NCI-H526 treated with DMSO at 0.1 percent for 48 hours (cell line): ENCODE measurements around the gene MTMR12.

ENCODE experiments used
- DNase-seq: peaks from one replicate; lab custom pipeline; 2025; lab: John Stamatoyannopoulos, UW

MTMR12 gene

DNA sequence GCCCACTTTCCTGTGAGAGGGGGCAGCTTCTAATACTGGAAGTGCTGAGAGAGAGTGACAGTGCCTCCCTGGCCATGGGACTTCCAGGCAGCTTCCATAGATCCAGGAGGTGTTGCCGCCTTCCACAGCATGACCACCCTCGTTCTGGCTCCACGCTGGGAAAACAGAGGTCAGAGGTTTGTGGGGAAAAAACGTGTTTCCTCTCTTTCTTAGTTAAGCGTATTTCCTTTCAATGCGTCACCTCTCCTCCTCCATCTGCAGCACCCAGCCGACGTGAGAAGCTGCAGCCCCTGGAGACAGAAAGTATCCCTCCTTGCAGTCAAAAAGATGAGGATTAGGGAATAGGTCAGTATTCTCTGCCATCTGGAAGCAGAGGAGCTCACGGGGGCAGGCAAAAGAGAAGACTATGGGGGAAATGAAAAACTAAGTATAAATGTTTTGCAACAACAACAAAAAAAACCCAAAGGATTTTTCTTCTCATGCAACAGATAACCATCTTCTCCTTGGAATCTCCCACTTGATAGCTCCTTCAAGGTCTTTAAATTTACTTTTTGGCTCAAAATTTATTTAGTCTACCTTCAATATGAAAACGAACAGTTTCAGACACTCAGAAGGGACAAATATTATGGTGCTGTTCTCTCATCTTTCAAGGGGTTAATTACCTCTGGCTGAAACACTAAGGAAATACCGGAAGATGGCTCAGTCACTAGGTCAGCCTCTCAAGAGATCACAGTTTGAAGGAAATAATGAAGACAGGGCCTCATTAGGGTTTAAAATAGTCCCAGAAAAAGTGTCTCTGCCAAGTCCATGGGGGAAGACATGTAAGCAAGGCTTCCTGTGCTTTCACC lies 38.0 kb downstream of the MTMR12 start:
- DNase-seq: no peak

DNA sequence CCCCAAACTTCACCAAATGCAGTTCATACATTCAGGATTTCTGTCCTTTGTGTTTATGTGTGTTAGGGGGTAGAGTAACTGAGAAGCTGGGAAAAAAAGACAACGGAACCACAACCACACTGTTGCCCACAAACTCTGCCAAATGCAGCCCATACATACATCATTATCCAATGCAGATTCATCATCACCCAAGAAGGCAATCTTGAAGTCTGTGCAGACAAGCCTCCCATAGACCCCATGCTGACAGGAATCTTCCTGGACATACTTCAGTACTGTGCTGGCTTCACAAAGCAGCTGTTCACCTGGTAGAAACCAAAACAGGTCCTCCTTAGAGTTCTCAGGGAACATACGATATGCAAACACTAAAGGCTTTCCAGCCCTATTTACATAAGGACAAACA lies 38.9 kb downstream of the MTMR12 start:
- peak; percentile 89 for DNase-seq

DNA sequence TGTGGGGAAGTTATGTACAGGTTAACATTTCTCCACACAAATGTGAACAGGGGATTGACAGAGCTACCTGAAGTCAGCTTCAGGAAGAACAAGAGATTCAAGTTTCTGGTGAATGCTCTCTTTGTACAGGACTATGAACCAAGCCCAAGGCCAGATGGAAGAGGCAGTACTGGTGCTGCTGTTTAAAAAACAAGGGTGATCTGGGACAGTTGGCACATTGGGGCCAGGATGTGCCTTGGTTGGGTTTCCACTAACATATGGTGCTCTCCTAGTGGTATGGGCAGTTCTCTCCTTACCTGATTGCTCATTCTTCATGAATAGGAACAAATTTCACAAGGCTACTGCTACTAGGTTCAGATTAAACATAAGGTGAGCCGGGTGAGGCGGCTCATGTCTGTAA lies 40.0 kb downstream of the MTMR12 start:
- no peak for DNase-seq

DNA sequence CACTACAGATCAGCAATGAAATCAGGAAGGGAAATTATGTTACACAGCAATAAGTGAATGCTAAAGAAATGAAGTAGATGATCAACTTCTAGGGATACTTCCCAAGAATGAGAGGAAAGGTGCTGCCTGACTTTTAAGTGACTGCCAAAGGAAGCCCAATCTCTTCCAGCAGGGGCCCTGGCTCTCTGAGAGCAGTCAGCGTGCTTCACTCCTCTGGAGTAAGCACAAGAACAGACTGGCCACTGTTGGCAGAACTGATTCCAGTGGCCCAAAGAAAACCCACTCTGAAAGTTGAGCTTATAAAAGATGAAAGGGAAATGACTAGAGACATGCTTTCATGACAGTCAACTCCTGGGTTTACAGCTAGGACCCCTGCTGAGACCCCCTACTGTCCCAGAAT lies 41.8 kb downstream of the MTMR12 start:
- DNase-seq: no peak

DNA sequence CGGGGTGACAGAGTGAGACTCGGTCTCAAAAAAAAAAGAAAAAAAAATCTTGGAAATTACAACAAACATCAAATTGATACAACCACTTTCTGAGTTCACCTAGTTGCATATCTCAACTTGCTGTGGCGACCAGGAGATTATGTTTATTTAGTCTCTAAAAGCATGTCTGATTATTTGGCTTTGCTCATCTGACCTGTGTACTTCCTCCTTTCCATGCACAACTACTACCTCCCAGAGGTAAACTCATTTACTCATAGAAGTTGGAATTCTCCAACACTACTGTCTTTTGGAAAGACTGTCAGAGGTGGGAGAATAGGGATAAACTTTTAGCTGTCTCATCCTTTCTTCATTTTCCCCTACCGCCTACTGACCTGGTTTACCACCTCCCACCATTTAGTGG lies 42.6 kb downstream of the MTMR12 start:
- DNase-seq: no peak

DNA sequence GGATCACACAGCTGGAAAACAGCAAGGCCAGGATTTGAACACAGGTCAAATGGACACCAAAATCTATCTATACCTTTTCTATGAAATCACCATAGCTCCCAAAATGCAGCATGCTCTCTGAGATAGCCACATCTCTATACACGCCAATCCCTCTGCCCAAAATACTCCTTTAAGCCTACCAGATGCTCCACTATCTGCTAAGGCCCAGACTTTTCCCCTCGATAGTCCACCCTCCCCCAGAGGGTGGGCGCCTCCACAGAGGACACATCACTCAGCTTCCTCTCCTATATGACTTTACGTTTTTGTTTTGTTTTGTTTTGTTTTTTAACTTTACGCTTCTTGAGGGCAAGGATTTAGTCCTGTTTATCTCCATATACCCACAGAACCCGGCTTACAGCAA lies 46.8 kb downstream of the MTMR12 start:
- DNase-seq: no peak

DNA sequence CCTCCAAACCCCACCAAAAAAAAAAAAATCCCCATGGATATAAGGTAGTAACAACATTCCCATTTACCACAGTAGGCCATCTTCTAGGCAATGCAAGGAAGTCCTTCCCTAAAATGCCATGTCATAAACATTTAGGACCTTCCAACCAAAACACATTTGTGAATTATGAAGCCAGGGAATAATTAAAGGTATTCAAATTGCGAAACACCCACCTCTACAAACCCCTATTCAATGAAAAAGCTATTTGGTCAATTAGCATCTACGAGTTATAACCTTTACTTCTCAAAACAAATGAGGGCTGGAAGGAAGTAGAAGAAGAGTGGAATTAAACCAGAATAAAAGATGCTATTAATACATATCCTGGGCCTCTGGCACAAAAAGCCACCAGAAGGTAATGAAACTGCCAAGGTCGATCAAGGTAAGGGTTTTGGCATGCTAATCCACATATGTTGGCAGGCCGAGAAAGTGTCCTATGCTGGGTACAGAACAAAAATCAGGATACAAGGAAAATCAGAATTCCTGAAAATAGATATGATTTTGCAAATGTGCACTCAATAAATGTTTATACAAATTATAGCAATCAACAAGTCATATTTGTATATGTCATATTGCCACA lies 47.7 kb downstream of the MTMR12 start:
- DNase-seq: no peak

DNA sequence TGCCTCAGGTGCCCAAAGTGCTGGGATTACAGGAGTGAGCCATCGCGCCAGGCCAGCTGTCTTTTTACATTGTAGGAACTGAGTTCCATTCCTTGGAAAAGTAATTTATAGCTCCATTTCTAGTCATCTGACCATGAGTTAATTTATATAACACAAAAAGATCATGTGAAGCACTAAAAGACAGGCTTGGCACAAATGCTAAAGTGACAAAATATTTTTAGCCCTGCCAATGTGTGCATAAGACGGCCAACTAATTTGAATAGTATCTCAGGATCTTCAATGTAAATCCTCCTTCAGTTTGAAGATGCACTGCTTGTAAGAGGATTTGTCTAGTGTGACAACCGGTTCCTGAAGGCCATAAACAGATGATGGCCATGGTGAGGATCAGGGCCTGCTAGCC lies 49.1 kb downstream of the MTMR12 start:
- DNase-seq: no peak

DNA sequence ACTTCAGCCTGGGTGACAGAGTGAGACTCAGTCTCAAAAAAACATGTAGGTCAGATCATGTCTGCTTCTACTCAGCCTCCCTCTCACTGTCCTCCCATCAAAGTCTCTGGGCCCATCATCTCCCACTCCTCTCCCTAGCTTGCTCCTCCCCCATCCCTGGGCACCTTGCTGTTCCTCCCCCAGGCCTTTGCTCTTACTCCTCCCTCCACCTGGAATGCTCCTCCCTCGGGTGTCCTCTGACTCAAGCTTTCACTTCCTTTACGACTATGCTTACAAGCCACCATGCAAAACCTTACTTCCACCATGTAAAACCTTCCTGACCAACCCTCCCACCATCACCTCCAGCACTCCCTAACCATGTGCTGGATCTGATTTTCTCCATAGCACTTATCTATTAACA lies 51.5 kb downstream of the MTMR12 start:
- no peak for DNase-seq

DNA sequence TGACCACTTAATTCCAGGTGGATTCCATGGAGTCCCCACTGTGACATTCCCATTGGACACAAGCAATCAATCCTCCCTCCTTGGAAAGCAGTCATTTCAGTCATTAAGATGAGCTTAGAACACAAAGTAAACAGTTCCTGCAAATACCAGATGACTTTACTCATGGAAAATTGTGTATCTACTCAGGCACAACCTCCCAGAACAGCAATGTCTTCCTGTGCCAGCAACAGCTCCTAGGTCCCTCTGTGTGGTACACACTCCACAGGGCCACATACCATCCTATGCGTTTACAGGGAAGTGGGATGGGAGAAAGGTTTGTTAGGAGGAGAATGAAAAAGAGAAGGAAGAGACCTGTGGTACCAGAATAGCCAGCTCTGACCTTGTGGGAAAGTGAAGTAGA lies 53.7 kb downstream of the MTMR12 start:
- DNase-seq: no peak

DNA sequence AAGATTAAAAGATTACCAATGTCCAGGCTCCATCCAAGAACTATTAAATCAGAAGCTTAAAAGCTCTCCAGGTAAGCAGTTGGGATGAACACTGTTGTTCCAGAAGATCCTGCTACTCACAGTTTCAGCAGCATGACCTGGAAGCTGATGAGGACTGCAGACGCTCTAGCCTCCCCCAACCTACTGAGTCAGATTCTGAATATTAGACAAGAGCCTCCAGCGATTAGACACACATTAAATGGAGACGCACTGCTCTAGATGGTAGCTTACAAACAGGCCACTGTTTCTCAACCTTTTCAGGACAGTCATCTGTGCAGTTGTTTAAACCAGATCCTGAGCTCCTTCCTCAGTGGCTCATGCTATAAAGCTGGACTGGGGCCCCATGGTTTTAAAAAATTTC lies 54.3 kb downstream of the MTMR12 start:
- DNase-seq: peak; percentile 14

DNA sequence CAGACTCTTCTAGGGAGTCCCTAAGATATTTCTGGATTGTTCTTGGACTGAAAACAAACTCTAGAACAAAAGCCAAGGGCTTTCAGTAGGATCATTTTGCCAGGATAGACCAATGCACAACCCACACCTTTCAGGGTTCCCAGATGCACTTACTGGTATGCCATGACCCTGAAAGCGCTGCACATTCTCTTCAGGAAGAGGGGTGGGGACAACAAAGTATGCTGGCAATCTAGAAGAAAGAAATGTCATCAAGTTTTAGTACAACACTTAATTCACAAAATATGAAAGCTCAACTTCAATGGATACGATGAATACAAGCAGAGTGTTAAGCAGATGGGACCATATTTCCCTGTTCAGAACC lies 57.2 kb downstream of the MTMR12 start:
- DNase-seq: no peak

DNA sequence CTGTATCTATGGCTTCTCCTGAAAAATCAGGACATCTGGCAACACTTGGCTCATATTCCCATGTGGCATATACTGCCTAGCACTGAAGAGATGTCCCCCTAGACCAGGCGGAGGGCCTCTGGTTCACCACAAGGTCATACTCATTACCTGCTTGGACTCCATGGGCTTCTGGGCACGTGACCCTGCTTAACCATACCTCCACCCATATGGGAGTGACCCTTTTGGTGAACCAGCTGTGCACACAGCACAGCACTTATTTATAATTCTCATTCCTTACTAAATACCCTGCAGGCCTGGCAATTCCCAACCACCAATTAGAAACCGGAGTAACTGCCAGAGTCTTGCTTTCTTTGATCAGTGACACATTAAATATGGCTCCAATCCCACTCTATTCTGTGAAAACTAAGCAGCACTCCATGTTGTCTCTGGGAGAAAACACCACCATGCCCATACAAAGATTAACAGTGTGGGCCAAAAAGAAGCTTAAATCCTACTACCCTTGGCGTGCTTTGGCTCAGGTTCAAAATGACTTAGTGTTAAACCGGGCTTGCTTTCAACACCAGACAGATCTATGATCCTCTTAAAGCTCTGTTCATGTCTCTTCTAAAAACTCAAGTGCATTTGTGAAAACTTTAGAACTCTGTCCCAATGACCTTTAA lies 57.7 kb downstream of the MTMR12 start:
- DNase-seq: no peak

DNA sequence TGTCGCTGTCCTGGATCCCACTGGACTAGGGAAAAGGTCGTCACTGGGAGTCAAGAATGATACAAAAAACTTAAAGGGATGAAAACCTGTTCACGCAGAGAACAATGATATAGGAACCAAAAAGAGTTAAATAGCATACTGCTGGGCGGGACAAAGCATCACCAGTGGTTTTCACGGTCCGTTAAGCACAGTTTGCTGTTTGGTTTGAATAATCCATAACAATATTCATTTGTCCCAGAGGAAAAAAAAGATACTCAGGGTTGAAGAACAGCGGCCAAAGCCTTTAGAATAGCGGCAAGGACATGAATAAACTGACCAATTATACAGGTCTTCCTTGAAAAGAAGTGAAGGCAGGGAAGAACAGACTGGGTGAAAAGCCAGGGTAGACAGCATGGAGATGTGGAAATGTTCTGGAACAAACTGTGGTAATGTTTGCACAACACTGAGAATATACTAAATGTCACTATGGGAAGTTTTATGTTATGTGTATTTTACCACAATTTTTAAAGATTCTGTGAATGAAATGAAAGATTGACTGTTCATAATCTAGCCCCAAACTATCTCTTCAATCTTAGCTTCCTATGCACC lies 60.8 kb downstream of the MTMR12 start:
- peak; percentile 42 for DNase-seq

DNA sequence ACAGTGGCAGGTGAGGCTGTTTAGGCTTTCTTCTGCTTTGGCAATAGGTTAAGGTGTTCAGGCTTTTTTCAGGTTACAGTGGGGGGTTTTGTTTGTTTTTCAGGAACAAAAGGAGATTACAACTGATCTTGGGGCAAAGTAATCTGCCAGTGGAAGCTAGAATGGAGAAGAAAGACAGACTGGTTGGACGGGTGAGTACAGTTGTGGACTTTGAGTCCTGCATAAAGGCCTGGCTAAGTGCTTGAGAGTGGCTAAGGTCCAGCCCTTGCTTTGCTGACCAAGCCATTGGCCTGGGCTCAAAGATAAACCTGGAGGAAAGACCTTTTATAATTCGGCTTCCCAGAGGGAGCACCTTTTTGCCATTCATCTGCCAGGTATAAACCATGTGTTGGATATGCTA lies 63.1 kb downstream of the MTMR12 start:
- no peak for DNase-seq

DNA sequence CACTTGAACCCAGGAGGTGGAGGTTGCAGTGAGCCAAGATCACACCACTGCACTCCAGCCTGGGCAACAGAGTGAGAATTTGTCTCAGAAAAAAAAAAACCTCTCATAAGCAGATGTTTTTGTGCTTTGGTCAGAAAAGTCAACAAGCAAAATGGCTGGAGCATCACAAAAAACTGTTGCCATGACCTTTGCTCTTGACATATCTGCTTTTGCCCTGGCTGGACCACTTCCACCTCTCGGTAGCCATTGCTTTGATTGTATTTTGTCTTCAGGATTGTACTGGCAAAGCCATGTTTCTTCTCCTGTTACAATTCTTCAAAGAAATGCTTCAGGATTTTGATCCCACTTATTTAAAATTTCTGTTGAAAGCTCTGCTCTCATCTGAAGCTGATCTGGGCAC lies 67.0 kb downstream of the MTMR12 start:
- no peak for DNase-seq

DNA sequence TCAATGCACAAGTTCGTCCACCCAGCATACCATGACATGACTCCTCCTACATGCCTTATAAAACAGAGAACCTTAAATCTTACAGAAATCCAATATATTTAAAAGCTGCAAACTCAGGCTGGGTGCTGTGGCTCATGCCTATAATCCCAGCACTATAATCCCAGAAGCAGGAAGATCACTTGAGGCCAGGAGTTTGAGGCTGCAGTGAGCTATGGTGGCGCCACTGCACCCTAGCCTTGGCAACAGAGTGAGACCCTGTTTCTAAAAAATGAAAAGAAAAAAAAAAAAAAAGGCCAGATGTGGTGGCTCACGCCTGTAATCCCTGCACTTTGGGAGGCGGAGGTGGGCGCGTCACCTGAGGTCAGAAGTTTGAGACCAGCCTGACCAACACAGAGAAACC lies 68.7 kb downstream of the MTMR12 start:
- no peak for DNase-seq

DNA sequence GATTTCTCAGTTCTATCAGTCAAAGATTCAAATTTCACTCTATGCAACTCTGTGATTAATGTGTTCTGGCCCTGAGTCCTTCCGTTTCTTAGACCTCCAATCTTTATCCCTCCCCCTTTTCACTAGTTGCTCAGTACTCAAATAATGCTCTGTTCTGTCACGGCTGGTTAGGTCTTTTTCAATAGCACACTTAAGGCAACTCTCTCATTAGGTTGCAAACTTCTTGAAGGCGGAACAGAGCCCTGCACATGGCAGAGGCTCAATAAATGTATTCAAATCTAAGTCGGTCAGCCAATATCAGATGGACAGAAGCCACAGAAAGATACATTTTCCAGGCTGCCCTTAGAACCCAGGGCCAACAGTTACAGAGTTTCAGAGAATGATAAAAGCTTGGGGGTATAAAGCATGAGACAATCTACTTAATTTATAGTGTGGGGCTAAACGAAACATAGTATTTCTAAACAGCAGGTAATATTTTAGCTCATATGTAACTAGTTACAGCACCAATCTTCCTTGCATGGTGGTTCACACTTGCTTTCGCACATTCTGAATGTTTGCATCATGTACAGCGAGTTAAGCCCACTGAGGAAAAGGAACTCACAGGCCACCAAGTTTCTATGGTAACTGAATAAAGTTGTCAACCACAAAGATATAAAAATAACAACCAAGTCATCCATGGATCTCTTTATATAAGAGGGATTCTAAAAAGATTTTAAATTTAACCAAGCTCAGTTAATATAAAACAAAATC lies 71.5 kb downstream of the MTMR12 start:
- no peak for DNase-seq

DNA sequence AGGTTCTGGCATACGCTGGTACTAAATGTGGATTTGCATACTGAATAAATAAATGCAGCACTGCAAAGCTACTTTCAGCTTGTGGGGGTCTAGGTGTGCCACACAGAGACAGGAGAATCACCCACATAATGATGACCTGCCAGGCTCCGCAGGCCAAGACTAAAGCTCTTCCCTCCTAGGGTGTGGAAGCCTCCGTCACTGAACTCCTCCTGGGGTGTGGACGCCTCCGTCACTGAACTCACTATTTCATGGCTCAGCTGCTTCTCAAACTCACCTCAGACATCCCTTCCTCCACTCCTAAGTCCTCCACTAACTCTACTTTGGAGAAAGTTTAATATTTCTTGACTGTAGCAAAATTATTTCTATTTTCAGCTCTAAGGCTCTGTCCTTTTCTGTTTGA lies 73.4 kb downstream of the MTMR12 start:
- DNase-seq: no peak

DNA sequence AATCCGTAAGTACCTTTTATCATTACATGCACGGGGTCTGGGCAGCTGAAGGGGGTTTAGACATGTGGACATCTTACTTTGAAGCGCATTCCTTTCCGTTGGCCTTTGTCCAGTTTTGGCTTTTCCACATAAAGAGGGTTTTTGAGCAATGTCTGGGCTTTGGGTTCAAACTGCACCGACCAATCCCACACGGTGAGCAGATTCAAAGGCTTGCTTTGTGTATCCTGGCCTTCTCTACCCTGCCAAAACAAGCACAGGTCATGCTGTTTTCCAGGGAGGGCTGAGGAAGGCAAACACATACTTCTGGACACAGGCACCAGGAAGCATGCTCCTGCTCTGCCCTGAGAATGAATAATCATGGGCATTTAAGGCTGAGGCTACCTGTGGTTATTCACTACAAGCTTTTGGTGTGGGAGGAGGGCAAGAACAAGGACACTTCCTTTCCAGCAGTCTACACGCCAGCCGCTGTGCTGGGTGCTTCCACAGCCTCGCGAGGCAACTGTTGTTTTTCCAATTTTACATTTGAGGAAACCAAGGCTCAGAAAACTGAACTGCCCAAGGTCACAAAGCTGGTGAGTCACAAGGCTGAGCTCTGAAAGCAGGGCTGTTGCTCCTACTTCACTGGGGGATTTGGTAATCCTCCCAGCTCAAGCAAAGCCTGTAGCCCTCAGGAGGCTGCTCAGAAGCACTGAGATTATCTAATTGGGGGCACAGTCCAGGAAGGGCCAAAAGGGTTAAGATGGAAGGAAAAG lies 78.9 kb downstream of the MTMR12 start:
- no peak for DNase-seq

DNA sequence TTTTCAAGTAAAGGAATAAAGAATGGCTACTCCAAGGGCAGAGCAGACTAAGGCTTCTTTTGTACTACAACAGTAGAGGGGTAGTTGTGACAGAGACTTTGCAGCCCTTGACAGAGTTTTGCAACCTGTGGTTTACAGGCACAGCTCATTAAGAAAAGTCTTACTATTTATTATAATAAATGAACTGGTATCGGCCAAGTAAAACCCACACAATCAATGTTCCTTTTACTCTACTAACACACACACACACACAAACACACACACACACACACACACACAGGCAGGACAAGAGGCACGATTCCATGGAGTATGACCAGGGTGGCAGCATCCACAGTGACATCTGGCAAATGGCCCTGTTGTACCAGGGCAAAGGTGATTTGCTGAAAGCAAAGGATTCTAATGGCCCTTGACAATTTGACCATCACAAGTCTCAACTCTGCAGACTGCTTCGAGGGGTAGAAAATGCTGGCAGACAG lies 79.5 kb downstream of the MTMR12 start:
- DNase-seq: no peak
